Sigmoid colon (tissue), 7 donors: ENCODE measurements around the gene ENAH. TPM values are rescaled to one million over a fixed set of nuclear protein-coding genes. Genes with fewer than 3 reads are reported as not detected.
A peak's percentile ranks its signal among the peaks of the same experiment; 100 is the strongest.

ENCODE experiments used
- DNase-seq: peaks from one replicate; pipeline ENCODE4 v3.0.0-alpha.2; 2019
- H3K27ac ChIP-seq, 4 donors: fragments of 200-600 bp; sonication (generic); one replicate each; pipeline ENCODE4 v1.5.1; 2016 to 2019; ENCODE audit warnings: mild to moderate bottlenecking in 1 of 4
- H3K27me3 ChIP-seq, 3 donors: fragments of 200-600 bp; sonication (generic); one replicate each; pipeline ENCODE4 v1.5.1; 2019; ENCODE audit warnings: mild to moderate bottlenecking in 1 of 3
- H3K36me3 ChIP-seq, 4 donors: fragments of 200-600 bp; sonication (generic); one replicate each; pipeline ENCODE4 v1.5.1; 2016 to 2019
- H3K4me1 ChIP-seq, 4 donors: fragments of 200-600 bp; sonication (generic); one replicate each; pipeline ENCODE4 v1.5.1; 2017 to 2019
- H3K4me3 ChIP-seq, 4 donors: fragments of 200-600 bp; sonication (generic); one replicate each; pipeline ENCODE4 v1.5.1; 2017 to 2019; ENCODE audit warnings: mild to moderate bottlenecking in 2 of 4, moderate library complexity in 1 of 4
- H3K9me3 ChIP-seq, 4 donors: fragments of 200-600 bp in 3 of 4; sonication (generic) in 3 of 4; one replicate each; pipeline versions ENCODE4 v1.5.1 to v1.6.1; 2013 to 2019
- CTCF ChIP-seq, 4 experiments: fragments of 450-650 bp in 3 of 4; fragments of 200-600 bp in 1 of 4; IDR thresholded peaks; one replicate each; pipeline ENCODE4 v1.5.1; 2016 to 2019; ENCODE audit warnings: antibody characterized with exemption in 4 of 4, mild to moderate bottlenecking in 3 of 4, moderate library complexity in 2 of 4
- EP300 ChIP-seq, 4 donors: sonication (generic); formaldehyde crosslinking; IDR thresholded peaks; one replicate each; pipeline ENCODE4 v1.6.1; 2017; ENCODE audit warnings: antibody characterized with exemption in 4 of 4
- POLR2A ChIP-seq, 2 donors: fragments of 450-650 bp; IDR thresholded peaks; one replicate each; pipeline ENCODE4 v1.6.1; 2016; ENCODE audit warnings: antibody characterized with exemption in 2 of 2, mild to moderate bottlenecking in 2 of 2, moderate library complexity in 2 of 2
- POLR2AphosphoS5 ChIP-seq, 4 donors: sonication (generic); formaldehyde crosslinking; IDR thresholded peaks; one replicate each; pipeline ENCODE4 v1.6.1; 2017; ENCODE audit warnings: antibody characterized with exemption in 4 of 4
- WGBS, 2 donors: extraction: QIAGEN DNeasy Blood & Tissue Kit; methylation state at CpG; one replicate each; pipeline ENCODE4 v1.1.7; 2013; 5-methylcytosine and 5-hydroxymethylcytosine counted together
- intact Hi-C: fragments of 100-400 bp; cut with DNase I; formaldehyde crosslinking; loops from one replicate; pipeline ENCODE4 v1.15.1; 2023
- polyA plus RNA-seq, 3 donors: library from polyadenylated mRNA; stranded (reverse); fragments of 200-250 nt; gene quantifications; one replicate each; pipeline ENCODE4 v1.2.3, GENCODE V29; 2013
- total RNA-seq, 4 donors: library from RNA; depleted of rRNA; stranded (reverse); fragments of >200 nt; gene quantifications; one replicate each; pipeline ENCODE4 v1.1.0, GENCODE V29; 2016
- donor health status: healthy with polysubstance abuse.
- donor health status: Bipolar disorder and iron deficiency.
- donor health status: healthy.

The ENAH gene
- total and polyA plus RNA-seq, 7 donors = 9.6 to 197 (median 92.2) TPM

GRCh38 chr1:225650179-225650578 is 2.7 kb downstream of the ENAH start:
- DNase-seq = no peak
- Histone ChIP-seq H3K4me1 (peaks cover 0 to 46% (median 31%) of the 10 kb centered on the region in 4 donors), H3K27ac (peak overlapping the region; percentile 97 to 100 (median 99)), H3K27me3 (no peaks in the 10 kb centered on the region), H3K9me3 (no peaks in the 10 kb centered on the region), H3K36me3 (no peaks in the 10 kb centered on the region), H3K4me3 (peak overlapping the region; percentile 97 to 100 (median 98))
- 71 to 81% methylated on average over 5 of the region's 5 CpGs for WGBS, 2 donors
- intact Hi-C loops = loop anchor here (5.0 kb wide), 3 partner anchors 143 to 412 kb away; partner anchors contain the start of gene H3-3A
- TF ChIP-seq CTCF (IDR thresholded peaks at IDR 0.05) (no peak), POLR2AphosphoS5 (IDR thresholded peaks at IDR 0.05) (no peak), POLR2A (IDR thresholded peaks at IDR 0.05) (no peak), EP300 (IDR thresholded peaks at IDR 0.05) (no peak)

- H3K4me3 ChIP-seq = no peak overlapping the region
- intact Hi-C loops = no loop called here
- TF ChIP-seq CTCF (IDR thresholded peaks at IDR 0.05) = no peak
- no peak for TF ChIP-seq POLR2AphosphoS5 (IDR thresholded peaks at IDR 0.05)
- TF ChIP-seq POLR2A (IDR thresholded peaks at IDR 0.05) = no peak
- no peak for TF ChIP-seq EP300 (IDR thresholded peaks at IDR 0.05)
- H3K27ac ChIP-seq = peak overlapping the region in 3 of 4 donors; percentile 25 to 100 (median 98)
- no peaks in the 10 kb centered on the region for H3K36me3 ChIP-seq
- DNase-seq = no peak
- no peaks in the 10 kb centered on the region for H3K9me3 ChIP-seq
- H3K4me1 ChIP-seq = peaks cover 0 to 44% (median 32%) of the 10 kb centered on the region in 4 donors
- no peaks in the 10 kb centered on the region for H3K27me3 ChIP-seq
- 81 to 90% methylated on average over 6 of the region's 6 CpGs for WGBS, 2 donors
Measured at GRCh38 chr1:225645194-225645895, 7.6 kb downstream of the ENAH start.

- Histone ChIP-seq H3K9me3 (no peaks in the 10 kb centered on the region), H3K27ac (peak overlapping the region in 3 of 4 donors; percentile 25 to 100 (median 98)), H3K4me3 (no peak overlapping the region), H3K27me3 (no peaks in the 10 kb centered on the region), H3K4me1 (peaks cover 0 to 42% (median 32%) of the 10 kb centered on the region in 4 donors), H3K36me3 (no peaks in the 10 kb centered on the region)
- no peak for TF ChIP-seq CTCF (IDR thresholded peaks at IDR 0.05)
- TF ChIP-seq POLR2AphosphoS5 (IDR thresholded peaks at IDR 0.05) = no peak
- no peak for TF ChIP-seq POLR2A (IDR thresholded peaks at IDR 0.05)
- TF ChIP-seq EP300 (IDR thresholded peaks at IDR 0.05) = no peak
- DNase-seq = no peak
- intact Hi-C loops = no loop called here
- 85 to 89% methylated on average over 1 of the region's 1 CpG for WGBS, 2 donors
Measured at GRCh38 chr1:225644666-225645065, 8.3 kb downstream of the ENAH start.

GRCh38 chr1:225642177-225642576 is 10.7 kb downstream of the ENAH start:
- 78 to 82% methylated on average over 4 of the region's 4 CpGs for WGBS, 2 donors
- H3K4me3 ChIP-seq = no peak overlapping the region
- intact Hi-C loops = no loop called here
- H3K27me3 ChIP-seq = no peaks in the 10 kb centered on the region
- no peak for DNase-seq
- H3K4me1 ChIP-seq = peaks cover 0 to 20% (median 18%) of the 10 kb centered on the region in 4 donors
- H3K36me3 ChIP-seq = no peaks in the 10 kb centered on the region
- no peaks in the 10 kb centered on the region for H3K9me3 ChIP-seq
- peak overlapping the region in 2 of 4 donors; percentile 7 to 43 for H3K27ac ChIP-seq
- no peak for TF ChIP-seq POLR2A (IDR thresholded peaks at IDR 0.05)
- no peak for TF ChIP-seq CTCF (IDR thresholded peaks at IDR 0.05)
- no peak for TF ChIP-seq POLR2AphosphoS5 (IDR thresholded peaks at IDR 0.05)
